Tibial nerve (tissue), 4 donors: ENCODE results near the gene IL26. TPM values are rescaled to one million over a fixed set of nuclear protein-coding genes. Genes with fewer than 3 reads are reported as not detected.

Experiments
- DNase-seq, 2 donors: peaks; one replicate each; pipeline ENCODE4 v3.0.0-alpha.2; 2019; ENCODE audit warnings: low spot score in 2 of 2
- H3K27ac ChIP-seq, 4 donors: fragments of 200-600 bp; sonication (generic) in 3 of 4; one replicate each; pipeline ENCODE4 v1.5.1; 2017 to 2019; ENCODE audit warnings: mild to moderate bottlenecking in 1 of 4
- H3K27me3 ChIP-seq, 2 donors: fragments of 200-600 bp; sonication (generic) in 1 of 2; one replicate each; pipeline versions ENCODE4 v1.5.1 to v1.6.0; 2017 to 2019
- H3K36me3 ChIP-seq, 3 donors: fragments of 200-600 bp; sonication (generic); one replicate each; pipeline ENCODE4 v1.5.1; 2018 to 2019
- H3K4me1 ChIP-seq, 4 donors: fragments of 200-600 bp; sonication (generic) in 3 of 4; one replicate each; pipeline ENCODE4 v1.5.1; 2017 to 2019
- H3K4me3 ChIP-seq, 4 donors: fragments of 200-600 bp; sonication (generic) in 3 of 4; one replicate each; pipeline ENCODE4 v1.5.1; 2017 to 2019; ENCODE audit warnings: mild to moderate bottlenecking in 1 of 4, moderate library complexity in 1 of 4
- H3K9me3 ChIP-seq, 4 donors: fragments of 200-600 bp; sonication (generic) in 3 of 4; one replicate each; pipeline ENCODE4 v1.5.1; 2017 to 2019
- CTCF ChIP-seq, 5 experiments: fragments of 200-600 bp in 3 of 5; fragments of 450-650 bp in 2 of 5; sonication (generic) in 3 of 5; IDR thresholded peaks; one replicate each; pipeline ENCODE4 v1.5.1; 2016 to 2019; ENCODE audit warnings: antibody characterized with exemption in 5 of 5, mild to moderate bottlenecking in 3 of 5, moderate library complexity in 2 of 5
- EP300 ChIP-seq, 2 donors: sonication (generic); formaldehyde crosslinking; IDR thresholded peaks; one replicate each; pipeline ENCODE4 v1.6.1; 2017; ENCODE audit warnings: antibody characterized with exemption in 2 of 2, mild to moderate bottlenecking in 1 of 2
- POLR2A ChIP-seq, 2 donors: fragments of 450-650 bp; IDR thresholded peaks; one replicate each; pipeline ENCODE4 v1.6.1; 2017; ENCODE audit warnings: antibody characterized with exemption in 2 of 2, mild to moderate bottlenecking in 2 of 2, moderate library complexity in 2 of 2
- WGBS, 2 donors: methylation state at CpG; one replicate each; pipeline ENCODE4 v1.1.5; 2018; 5-methylcytosine and 5-hydroxymethylcytosine counted together
- total RNA-seq, 4 donors: library from RNA; depleted of rRNA; stranded (reverse); fragments of >200 nt; gene quantifications; one replicate each; pipeline ENCODE4 v1.1.0, GENCODE V29; 2016

The IL26 gene
- total RNA-seq, 4 donors from 2014 or later, result not detected

- 31 to 39% methylated on average over 1 of the region's 1 CpG for WGBS, 2 donors
- Histone ChIP-seq H3K36me3 (no peaks in the 10 kb centered on the region), H3K4me1 (no peaks in the 10 kb centered on the region), H3K9me3 (no peaks in the 10 kb centered on the region), H3K4me3 (no peak overlapping the region), H3K27me3 (no peaks in the 10 kb centered on the region), H3K27ac (no peak overlapping the region)
- DNase-seq, result no peak
- TF ChIP-seq CTCF (IDR thresholded peaks at IDR 0.05), result no peak
- TF ChIP-seq POLR2A (IDR thresholded peaks at IDR 0.05), result no peak
- TF ChIP-seq EP300 (IDR thresholded peaks at IDR 0.05), result no peak
Measured at GRCh38 chr12:68206446-68206845, 19.2 kb downstream of the IL26 start.

- Histone ChIP-seq H3K27me3 (no peaks in the 10 kb centered on the region), H3K4me3 (no peak overlapping the region), H3K9me3 (no peaks in the 10 kb centered on the region), H3K36me3 (no peaks in the 10 kb centered on the region), H3K27ac (no peak overlapping the region), H3K4me1 (no peaks in the 10 kb centered on the region)
- WGBS, 2 donors, result 75 to 79% methylated on average over 5 of the region's 5 CpGs
- DNase-seq, result no peak
- TF ChIP-seq CTCF (IDR thresholded peaks at IDR 0.05) (no peak), EP300 (IDR thresholded peaks at IDR 0.05) (no peak), POLR2A (IDR thresholded peaks at IDR 0.05) (no peak)
Measured at GRCh38 chr12:68203460-68203875, 22.1 kb downstream of the IL26 start.

GRCh38 chr12:68200854-68201253 lies 24.8 kb downstream of the IL26 start:
- Histone ChIP-seq H3K9me3 (no peaks in the 10 kb centered on the region), H3K36me3 (no peaks in the 10 kb centered on the region), H3K27me3 (no peaks in the 10 kb centered on the region), H3K27ac (no peak overlapping the region), H3K4me1 (no peaks in the 10 kb centered on the region), H3K4me3 (no peak overlapping the region)
- no peak for DNase-seq
- 66 to 84% methylated on average over 2 of the region's 2 CpGs for WGBS, 2 donors
- TF ChIP-seq EP300 (IDR thresholded peaks at IDR 0.05) (no peak), POLR2A (IDR thresholded peaks at IDR 0.05) (no peak), CTCF (IDR thresholded peaks at IDR 0.05) (no peak)

GRCh38 chr12:68199127-68199526 lies 26.5 kb downstream of the IL26 start:
- no peak for DNase-seq
- 76 to 88% methylated on average over 1 of the region's 1 CpG for WGBS, 2 donors
- no peaks in the 10 kb centered on the region for H3K36me3 ChIP-seq
- H3K27me3 ChIP-seq, result no peaks in the 10 kb centered on the region
- H3K9me3 ChIP-seq, result no peaks in the 10 kb centered on the region
- no peak overlapping the region for H3K4me3 ChIP-seq
- H3K4me1 ChIP-seq, result no peaks in the 10 kb centered on the region
- TF ChIP-seq EP300 (IDR thresholded peaks at IDR 0.05) (no peak), POLR2A (IDR thresholded peaks at IDR 0.05) (no peak), CTCF (IDR thresholded peaks at IDR 0.05) (no peak)
- H3K27ac ChIP-seq, result no peak overlapping the region

- no peaks in the 10 kb centered on the region for H3K9me3 ChIP-seq
- TF ChIP-seq POLR2A (IDR thresholded peaks at IDR 0.05) (no peak), EP300 (IDR thresholded peaks at IDR 0.05) (no peak), CTCF (IDR thresholded peaks at IDR 0.05) (no peak)
- H3K36me3 ChIP-seq, result no peaks in the 10 kb centered on the region
- no peaks in the 10 kb centered on the region for H3K4me1 ChIP-seq
- 72 to 78% methylated on average over 12 of the region's 12 CpGs for WGBS, 2 donors
- H3K27me3 ChIP-seq, result no peaks in the 10 kb centered on the region
- DNase-seq, result no peak
- H3K4me3 ChIP-seq, result no peak overlapping the region
- no peak overlapping the region for H3K27ac ChIP-seq
Measured at GRCh38 chr12:68198507-68199086, 27.0 kb downstream of the IL26 start.
